Left lobe of liver (tissue), 2 donors: ENCODE measurements around the gene CAMK1D. TPM values are rescaled to one million over a fixed set of nuclear protein-coding genes. Genes with fewer than 3 reads are reported as not detected.
A peak's percentile ranks its signal among the peaks of the same experiment; 100 is the strongest.

Experiments used
- ATAC-seq: fragments of 200-7000 bp; cut with Tn5 transposase; one replicate; pipeline ENCODE4 v1.9.1; 2020; ENCODE audit warnings: mild to moderate bottlenecking, moderate library complexity
- DNase-seq: peaks from one replicate; pipeline ENCODE4 v3.0.0-alpha.2; 2020; ENCODE audit warnings: low spot score
- total RNA-seq: library from RNA; stranded (reverse); gene quantifications from one replicate; pipeline ENCODE4 v1.2.1, GENCODE V29; 2021
- donor health status: DM: no; HTN: no; CAD: no; lungs with moderate emphysema.
- donor health status: DM: no; HTN: yes; CAD: no.

Gene CAMK1D
- total RNA-seq, 1 donor from 2014 or later = 8.1 TPM

DNA sequence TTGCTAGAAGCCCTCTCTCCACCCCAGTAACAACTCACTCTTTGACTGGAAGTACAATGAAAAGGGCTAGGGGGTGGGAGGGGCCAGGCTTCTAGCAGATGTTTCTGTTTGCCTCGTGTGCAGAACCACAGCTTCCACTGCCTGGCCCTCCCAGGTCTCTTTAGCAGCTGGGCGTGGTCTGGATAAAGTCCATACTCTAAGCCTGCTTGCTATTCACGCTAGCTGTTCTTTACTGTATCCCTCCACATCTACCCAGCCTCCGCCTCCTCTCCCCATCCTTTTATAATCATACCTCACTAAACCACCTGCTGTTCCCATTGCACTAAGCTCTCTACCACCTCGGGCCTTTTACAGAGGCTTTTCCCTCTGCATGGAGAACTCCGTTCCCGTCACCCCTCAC is 288.8 kb downstream of the CAMK1D start:
- ATAC-seq = no peak
- DNase-seq = no peak

DNA sequence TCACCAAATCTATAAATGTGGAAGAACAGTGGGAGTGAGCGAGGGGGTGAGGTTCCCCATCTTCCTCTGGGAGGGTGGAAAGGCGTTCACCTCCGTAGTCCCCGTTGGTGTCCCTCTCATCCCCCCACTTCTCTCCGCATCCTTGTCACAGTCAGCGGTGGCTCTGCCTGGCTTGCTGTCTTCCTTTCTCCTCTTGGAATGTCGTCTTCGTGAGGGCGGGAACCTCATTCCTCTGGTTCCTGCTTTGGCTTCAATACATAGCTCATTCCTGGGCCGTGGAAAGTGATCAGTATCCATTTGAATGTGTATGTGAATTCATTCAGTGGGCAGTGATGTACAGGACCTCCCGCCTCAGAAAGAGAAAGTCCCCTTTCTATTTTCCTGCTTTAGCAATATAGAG is 289.4 kb downstream of the CAMK1D start:
- no peak for DNase-seq

DNA sequence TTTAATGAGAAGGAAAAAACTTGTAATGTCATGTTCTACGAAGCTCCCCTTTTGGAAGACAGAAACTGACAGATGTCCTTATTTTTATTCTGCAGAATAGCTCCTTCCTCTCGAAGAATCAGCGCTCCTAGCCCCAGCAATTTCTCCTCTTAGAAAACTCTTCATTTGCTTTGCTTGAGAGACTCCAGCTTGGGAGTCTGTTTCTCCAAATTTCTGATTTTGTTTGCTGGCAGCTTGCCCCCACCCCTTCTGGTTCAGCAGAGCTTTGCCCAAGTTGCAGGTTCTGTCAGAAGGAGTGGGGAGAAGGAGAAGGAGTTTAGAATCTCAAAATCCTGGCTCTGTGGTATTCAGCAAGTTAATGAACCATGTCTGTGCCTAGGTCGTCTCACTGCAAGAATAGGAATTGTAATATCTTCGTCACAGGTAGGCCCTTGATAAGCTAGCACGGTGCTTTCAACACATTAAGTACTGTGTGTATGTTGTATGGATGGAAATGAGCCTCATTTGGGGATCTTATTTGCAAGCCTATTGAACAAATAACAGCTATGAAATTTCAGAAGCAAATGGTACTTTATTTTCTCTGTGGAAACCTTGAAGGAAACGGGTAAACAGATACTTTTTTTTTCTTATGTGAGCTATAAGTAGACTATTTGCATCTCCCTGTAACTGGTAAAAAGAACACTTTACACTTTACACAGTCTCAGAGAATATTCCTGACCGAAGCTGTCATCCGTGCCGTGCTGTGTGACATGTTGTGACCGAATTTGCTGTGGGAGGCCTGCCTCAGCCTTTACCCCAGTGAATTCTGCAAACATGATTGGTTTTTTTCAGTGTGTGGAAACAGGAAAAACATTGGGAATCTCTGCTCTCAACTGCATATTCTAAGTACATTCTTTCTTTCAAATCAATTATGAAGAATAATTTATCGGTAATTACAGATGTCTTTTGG is 290.9 kb downstream of the CAMK1D start:
- ATAC-seq (no peak), DNase-seq (no peak)

More for the DNA sequence above, 289.4 kb downstream of the CAMK1D start:
- ATAC-seq = no peak

DNA sequence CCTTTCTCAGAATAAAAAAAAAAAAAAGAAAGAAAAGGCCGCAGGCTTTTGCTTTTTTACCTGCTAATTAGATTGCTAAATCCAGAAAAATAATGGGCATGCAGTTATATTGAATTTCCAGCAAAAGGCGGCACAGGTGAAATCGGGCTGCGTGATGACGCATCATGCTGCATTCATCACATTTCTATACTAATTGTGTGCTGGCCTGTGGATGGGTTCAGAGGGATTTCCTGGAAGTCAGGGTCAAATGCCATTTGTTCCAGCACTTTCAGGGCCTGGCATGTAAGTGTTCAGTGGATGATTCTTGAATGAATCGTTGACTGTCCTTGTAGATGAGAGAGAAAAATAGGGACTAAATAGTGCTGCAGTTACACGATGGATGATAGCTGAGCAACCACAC is 292.7 kb downstream of the CAMK1D start:
- ATAC-seq (no peak), DNase-seq (no peak)

DNA sequence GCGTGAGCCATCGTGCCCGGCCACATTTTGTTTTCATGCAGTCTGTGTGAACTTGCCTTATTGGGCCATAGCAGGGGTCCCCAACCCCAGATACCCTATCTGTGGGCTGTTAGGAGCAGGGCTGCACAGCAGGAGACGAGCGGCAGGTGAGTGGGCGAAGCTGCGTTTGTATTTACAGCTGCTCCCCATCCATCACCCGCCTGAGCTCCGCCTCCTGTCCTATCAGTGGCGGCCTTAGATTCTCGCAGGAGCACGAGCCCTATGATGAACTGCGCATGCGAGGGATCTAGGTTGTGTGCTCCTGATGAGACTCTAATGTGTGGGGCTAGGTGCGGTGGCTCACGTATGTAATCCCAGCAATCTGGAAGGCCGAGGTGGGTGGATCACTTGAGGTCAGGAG is 293.9 kb downstream of the CAMK1D start:
- DNase-seq = no peak
- no peak for ATAC-seq

DNA sequence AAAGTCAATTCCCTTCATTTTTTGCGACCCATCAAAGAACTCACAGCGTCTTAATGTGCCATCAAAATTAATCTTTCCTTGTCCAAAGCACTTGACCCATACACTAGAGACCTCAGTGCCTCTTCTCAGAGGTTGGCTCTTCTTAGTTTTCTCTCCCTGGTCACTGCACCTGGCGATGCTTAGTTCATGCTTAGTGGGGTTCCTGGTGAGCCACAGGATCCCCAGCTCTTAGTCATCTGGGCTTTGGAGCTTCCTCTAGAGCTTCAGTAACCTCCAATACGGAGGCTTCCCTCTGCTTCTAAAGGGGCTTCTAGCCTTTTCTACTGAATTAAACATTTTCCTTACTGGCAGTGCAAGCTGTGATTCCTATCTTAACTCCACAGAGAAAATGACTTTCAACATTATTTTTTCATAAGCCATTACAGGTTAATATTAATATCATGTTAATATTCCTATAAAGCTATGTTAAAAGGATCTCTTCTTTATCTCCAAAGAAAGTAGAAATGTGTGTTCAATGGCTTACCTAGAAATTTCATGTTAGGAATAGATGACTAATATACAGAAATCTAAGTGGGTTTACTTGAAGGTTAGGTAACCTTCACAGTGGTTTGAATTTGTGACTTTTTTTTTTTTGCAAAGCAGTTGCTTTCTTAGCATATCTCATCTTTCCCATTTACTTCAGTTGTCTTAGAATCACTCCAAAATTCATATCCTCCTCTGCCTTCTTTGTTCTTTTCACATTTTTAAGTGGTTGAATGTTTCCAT is 295.2 kb downstream of the CAMK1D start:
- no peak for ATAC-seq
- DNase-seq = no peak

DNA sequence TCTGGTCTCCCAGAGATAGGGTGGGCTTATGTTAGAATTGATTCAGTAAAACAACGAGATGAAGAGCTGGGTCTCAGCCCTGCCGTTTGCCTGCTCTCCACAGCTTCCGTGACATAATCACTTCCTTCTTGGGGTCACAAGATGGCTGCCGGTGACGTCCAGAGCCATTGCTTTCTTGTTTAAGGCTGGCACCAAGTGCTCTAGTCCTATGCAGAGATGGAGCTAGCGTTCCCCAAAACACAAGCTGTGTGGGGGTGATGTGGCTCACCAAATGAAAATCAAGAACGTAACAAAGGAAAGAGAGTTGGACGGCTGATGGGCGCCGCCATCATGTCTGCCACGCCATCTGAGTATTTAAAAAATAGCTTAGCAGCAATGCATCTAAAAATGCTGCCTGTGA is 296.1 kb downstream of the CAMK1D start:
- no peak for ATAC-seq
- DNase-seq = no peak

DNA sequence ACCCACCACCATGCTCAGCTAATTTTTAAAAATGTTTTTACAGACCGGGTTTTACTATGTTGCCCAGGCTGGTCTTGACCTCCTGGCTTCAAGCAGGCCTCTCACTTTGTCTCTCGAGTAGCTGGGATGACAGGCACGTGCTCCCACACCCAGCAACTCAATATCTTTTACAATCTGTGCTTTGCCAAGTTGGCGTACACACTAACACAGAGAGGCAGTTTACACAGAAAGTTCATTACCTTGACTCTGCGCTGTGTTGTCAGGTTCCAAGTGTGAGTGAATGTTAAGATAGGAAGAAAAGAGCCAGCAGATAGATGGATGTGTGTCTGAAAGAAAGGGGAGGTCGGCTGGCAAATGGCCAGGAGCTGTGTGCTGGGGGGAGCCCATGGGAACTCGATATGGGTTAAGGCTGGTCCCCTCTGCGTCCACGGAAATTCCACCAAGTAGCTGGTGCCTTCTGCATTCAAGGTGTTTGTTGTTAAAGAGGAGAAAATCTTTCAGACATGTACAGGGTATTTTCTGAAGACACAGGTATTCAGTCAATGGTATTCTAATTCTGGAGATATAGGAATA is 299.8 kb downstream of the CAMK1D start:
- ATAC-seq (peak; percentile 75), DNase-seq (peak; percentile 79)

DNA sequence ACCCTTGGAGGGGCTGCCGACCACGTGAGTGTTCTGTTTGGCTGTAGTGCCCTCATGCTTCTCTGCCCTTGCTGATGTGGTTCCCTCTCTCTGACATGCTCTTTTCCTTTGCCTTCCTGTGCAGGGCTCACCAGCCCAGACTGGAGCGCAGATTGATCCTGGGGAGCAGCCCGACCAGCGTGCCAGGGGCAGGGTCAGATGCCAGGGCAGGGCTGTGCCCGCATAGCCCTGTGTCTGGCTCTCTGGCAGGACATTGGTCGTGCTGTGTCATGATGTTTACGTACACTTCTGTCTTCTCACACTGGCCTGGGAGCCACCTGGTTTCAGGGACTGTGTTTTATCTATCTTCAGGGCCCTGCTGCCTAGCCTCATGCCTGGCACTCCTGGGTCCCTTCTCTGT is 300.8 kb downstream of the CAMK1D start:
- DNase-seq = peak; percentile 88
- ATAC-seq = peak; percentile 95

DNA sequence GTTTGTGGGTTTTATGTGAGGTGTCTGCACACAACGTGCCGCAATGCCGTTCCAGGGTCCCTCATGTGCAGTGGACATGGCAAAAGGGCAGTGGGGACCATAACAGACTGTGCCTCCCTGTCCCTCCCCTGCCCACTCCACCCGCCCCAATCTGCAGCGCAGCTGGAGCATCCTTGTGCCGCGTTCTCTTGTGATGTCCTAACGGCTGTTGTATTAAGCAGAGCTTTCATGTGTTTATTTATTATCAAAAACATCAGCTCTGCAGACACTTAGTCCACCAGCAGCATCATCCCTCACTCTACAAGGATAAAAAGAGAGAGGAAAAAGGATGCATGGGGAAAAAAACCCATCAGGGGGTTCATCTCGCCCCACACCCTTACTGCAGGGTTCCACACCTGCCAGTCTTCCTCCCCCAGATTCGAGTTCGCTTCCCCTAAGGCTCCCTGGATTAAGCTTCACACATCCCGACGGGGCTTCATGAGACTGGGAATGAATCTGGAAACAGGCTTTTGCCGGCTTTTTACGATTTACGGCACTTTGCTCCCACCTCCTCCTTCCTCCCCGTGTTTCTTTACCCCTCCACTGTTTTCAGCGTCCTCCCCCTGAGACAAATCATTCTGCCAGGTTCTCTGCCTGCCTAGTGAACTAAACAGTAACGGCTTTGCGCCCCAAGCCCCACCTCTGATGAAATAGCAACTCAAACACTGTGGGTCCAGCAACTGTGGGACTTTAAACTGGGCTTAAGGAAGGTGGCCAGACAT is 301.4 kb downstream of the CAMK1D start:
- no peak for DNase-seq
- ATAC-seq = no peak

DNA sequence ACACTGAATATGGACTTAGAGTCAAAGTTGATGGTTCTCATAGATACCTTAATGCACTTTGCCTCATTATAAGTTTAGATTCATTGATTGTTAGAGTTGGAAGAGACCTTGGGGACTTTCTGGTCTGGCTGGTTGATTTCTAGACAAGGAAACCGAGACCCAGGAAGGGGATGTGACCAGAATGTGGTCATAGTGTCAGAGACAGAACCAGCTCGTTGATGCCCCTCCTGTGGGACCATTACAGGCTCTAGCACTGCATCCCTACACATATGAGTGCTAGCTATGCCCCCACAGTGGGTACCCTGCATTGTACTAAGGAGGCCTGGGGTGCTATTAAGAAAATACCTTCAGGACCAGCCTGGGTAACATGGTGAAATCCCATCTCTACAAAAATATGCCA is 306.6 kb downstream of the CAMK1D start:
- no peak for ATAC-seq
- no peak for DNase-seq

DNA sequence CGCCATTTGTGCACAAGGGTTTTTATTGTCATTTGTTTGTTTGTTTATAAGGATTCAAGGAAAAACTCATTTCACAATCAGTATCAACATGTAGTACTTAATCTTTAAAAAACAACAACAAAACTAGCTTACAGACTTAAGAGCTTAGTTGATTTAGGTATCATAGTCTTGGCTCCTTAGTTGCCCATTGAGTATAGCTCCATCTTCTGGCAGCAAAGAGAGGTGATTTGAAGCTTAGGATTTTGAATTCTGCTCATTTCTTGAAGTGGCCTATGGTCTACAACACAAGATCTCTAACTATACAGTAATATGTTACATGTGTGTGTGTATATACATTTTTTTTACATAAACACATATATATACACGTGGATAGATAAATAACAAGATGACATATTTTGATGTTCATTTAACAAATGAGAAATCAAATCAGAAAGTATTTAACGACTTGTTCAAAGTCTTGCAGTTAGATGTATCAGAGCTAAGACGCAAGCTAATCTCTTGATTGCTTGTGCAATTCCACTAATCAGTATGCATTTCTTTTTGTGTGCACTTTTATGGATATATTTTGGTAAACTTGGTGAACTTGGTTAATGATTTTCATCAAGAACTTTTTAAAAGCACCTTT is 307.3 kb downstream of the CAMK1D start:
- DNase-seq = no peak
- ATAC-seq = peak; percentile 80

DNA sequence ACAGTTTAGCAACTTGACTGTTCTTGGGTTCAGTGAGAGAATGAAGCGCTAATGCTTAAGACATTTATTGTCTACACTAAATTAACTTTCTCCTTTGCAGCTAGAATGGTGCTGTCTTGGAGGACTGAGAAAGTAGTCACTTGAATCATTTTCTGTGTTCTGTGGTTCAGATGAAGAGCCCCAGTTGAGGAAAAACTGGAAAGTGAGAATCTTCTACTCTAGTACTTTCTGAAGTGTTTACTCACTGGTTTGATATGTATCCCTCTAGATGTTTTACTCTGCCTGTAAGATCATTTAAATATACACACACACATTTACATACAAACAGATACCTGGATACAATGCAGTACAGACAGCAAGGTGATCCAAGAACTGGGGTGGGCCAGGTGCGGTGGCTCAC is 308.1 kb downstream of the CAMK1D start:
- ATAC-seq (no peak), DNase-seq (no peak)

DNA sequence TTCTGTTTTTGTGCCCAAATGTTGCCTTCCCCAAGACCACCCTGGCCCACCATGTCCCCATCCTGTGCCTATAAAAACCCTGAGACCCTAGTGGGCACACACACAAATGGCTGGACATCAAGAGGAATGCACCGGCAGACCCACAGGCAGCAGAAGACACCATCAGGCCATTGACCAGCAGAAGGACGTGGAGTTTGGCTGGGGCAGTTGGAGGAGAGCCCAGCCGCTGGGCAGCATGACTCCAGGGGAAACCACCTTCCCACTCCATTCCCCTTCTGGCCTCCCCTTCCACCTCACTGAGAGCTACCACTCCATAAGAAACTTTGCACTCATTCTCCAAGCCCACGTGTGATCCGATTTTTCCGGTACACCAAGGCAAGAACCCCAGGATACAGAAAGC is 309.2 kb downstream of the CAMK1D start:
- peak; percentile 97 for ATAC-seq

DNA sequence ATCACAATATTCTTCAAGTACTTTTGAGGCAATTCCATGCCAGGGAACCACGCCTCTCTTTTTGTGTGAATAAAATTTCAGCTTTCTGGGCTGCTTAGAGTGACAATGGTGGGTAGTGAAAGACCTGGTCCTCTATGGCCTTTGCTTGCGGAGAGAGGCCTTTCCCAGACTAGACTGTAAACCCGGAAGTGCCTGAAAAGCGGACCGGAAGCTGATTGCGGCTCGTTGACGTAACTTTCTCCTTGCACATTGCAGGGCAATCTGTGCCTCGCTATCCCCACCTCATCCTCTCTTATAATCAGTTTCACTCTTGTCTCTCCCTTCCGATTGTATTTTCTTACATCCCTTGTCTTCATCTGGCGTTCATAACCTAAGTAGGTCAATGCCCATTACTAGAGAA is 310.4 kb downstream of the CAMK1D start:
- ATAC-seq = no peak

More for the DNA sequence above, 309.2 kb downstream of the CAMK1D start:
- peak; percentile 83 for DNase-seq

DNA sequence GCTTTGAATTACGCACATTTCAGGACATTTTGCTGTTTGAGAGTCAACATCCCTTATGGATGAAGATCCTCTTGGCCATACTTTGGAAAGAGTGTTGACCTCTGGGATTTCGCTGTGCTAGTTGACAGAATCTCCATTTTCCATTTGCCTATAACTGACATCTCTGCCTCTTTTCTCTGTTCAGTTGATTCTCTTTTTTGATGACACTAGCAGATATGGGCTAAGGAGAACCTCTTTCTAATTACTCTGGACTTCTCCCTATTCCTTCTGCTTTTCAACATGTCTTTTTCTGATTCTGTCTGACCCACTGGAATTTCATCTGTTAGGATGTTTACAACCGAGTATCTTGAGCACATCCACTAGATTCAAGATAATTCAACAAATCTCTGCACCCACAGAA is 311.5 kb downstream of the CAMK1D start:
- no peak for ATAC-seq
- DNase-seq = no peak

More for the DNA sequence above, 310.4 kb downstream of the CAMK1D start:
- DNase-seq = no peak

DNA sequence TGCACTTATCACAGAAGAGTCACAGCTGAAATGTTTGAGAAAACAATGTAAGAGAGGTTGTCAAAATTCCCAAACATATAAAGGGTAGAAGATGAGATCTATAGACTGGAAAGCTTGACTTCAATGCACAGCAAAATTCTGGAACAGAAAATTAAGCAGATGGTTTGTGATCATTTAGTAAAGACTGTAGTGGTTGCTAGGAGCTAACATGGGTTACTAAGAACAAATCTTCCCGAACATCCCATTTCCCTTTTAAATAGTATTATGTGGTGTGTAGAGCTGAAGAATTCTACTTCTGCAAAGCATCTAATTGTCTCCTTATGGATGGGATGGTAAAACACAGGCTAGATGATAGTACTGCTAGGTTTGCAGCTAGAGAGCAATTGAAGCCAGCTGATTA is 312.3 kb downstream of the CAMK1D start:
- DNase-seq = no peak

DNA sequence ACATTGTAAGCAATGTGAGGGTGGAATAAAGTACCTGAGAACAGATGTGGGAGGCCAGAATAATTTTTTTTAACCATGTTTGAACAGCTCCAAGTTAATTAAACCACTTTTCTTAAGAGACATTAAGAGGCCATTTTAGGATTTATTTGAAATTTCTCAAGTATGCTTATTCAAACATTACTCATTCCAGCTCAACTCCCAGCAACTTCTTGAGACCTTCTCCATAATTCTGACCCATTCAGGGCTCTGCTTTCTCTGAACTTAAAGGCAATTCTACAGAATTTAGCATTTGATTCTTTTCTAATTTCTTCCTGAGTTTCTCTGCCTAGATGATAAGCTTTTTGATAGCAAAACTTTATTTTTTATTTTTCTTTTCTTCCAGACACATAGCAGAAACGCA is 314.5 kb downstream of the CAMK1D start:
- DNase-seq (no peak), ATAC-seq (no peak)

More for the DNA sequence above, 312.3 kb downstream of the CAMK1D start:
- ATAC-seq = no peak

DNA sequence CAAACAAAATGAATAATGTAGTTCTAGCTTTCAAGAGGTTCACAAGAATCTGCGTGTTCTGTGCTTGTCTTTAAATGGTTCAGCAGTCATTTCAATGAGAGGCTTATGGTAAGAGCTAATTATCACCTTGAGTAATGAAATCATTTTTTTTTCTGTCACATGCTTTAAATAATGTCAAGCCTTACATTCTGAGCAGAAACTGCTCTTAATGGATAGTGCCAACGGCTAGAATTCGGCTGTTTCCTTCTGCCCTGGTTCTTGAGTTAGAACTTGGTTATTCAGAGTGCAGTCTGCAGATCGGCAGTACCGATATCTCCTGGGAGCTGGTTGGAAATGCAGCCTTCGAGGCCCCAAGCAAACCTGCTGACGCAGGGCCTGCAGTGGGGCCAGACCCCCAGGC is 316.2 kb downstream of the CAMK1D start:
- no peak for DNase-seq
- no peak for ATAC-seq

DNA sequence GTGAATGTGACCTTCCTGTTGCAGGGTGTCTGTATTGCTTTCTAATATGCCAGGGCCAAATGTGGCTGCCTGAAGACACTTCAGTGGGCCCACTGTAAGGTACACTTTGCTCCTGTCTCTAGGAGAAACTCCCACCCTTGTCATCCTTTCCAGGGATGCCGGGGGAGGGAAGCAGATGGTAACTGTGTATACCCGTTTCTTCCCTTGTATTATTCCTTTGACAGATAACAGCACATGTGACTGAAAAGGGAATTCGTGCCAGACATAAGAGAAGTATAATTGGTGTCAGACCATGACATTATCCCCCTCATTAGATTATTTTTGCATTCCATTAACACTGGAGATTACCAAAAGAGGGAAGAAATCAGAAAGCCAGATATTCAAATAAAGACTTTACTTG is 317.7 kb downstream of the CAMK1D start:
- no peak for DNase-seq
- ATAC-seq = no peak
